Left renal pelvis (tissue), 4 donors: ENCODE results near the gene DSTYK. TPM values are rescaled to one million over a fixed set of nuclear protein-coding genes. Genes with fewer than 3 reads are reported as not detected.
"Not testable (repeated sequence)": the region's sequence is repeated elsewhere in the genome, so short reads cannot be mapped to it uniquely, and the experiment has no call there.

Source experiments
- DNase-seq, 4 donors: peaks; one replicate each; pipeline ENCODE4 v3.0.0-alpha.2; 2013; ENCODE audit warnings: low read depth in 4 of 4, low spot score in 3 of 4
- polyA plus RNA-seq, 4 donors: library from polyadenylated mRNA; unstranded; fragments of 120-200 nt; gene quantifications; one replicate each; pipeline ENCODE4 v1.2.1, GENCODE V29; 2013; ENCODE audit not compliant: insufficient read length in 4 of 4

Gene DSTYK
- polyA plus RNA-seq, 4 donors = 16.4 to 20.4 (median 17.5) TPM

- no peak for DNase-seq
Measured at GRCh38 chr1:205183676-205184335, 27.7 kb downstream of the DSTYK start.

- no peak for DNase-seq
Measured at GRCh38 chr1:205182930-205183329, 28.6 kb downstream of the DSTYK start.

- DNase-seq = not testable (repeated sequence)
Measured at GRCh38 chr1:205180331-205180730, 31.2 kb downstream of the DSTYK start.

DNA sequence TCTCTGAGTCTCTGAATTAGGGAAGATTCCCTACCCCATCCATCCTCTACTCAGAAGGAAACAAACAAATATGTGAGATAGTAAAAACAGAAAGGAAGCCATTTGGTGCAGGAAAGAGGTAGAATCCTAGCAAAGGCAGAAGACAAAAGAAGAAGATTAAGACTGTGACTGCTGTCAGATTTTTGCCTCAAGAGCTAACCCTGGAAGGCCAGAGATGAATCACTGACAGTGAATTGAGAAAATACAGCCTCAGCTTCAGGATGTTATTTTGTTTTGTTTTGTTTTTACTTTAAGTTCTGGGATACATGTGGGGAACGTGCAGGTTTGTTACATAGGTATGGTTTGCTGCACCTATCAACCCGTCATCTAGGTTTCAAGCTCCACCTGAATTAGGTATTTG, 31.7 kb downstream of the DSTYK start:
- no peak for DNase-seq

DNA sequence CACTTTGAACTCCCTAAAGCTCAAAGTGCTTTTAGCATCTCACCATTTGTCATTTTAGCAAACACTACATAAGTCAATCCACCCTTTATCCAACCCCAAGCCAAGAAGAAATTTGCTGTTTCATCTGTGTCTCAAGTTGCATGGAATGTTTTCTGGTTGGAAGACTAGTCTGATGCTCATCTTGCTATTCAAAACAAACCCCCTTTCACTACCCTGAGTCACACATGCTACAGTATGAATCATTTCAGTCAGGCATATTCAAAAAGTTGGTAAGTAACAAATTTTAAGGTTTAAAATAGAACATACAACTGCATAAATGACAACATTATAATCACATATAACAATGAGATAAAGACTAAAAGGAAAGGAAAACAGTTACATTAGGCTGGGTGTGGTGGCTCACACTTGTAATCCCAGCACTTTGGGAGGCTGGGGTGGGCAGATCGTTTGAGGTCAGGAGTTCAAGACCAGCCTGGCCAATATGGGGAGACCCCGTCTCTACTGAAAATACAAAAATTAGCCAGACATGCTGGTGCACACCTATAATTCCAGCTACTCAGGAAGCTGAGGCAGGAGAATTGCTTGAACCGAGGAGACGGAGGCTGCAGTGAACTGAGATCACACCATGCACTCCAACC, 38.7 kb downstream of the DSTYK start:
- DNase-seq = no peak

DNA sequence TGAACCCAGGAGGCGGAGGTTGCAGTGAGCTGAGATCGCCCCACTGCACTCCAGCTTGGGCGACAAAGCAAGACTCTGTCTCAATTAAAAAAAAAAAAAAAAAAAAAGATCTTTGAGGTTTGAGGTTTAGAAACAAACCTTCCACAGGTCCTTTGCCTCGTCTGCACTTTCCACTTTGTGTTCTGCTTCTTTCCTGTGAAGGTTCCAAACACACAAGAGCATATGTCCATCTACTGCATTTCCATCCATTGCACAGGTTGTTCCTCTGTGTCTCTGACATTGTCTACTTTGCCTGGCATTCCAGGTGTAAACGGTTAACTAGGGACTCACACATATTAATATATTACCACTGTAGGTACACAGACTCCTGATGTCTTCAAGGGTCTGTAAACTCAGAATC, 40.1 kb downstream of the DSTYK start:
- DNase-seq = no peak

DNA sequence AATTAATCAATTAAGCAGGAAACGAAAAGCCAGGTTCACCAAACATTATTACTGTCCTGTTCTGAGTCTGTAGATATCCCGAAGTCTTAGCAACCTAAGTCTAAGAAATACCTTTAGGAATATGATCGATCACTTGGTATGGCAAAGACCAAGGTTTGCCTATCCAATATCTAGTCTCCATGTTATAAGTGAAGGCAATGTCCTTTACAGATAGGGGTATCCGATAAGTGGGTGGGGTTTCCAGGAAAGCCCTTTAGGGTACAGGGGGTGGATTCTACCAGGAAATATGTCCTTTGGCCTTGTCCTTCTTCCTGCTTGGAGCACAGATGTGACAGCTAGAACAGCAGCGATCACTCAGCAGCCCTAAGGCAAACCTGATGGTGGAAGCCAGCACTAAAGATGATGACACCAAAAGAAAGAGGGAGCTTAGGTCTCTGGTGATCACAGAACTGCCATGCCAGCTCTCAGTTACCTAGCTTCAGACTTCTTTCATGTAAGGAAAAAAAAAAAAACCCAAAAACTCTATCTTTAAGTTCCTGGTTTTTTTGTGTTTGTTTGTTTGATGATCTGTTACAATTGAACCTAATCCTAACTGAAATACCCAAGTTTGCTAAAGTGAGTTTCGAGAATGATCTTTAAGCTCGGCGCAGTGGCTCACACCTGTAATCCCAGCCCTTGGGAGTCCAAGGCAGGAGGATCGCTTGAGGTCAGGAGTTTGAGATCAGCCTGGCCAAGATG, 40.8 kb downstream of the DSTYK start:
- no peak for DNase-seq

DNA sequence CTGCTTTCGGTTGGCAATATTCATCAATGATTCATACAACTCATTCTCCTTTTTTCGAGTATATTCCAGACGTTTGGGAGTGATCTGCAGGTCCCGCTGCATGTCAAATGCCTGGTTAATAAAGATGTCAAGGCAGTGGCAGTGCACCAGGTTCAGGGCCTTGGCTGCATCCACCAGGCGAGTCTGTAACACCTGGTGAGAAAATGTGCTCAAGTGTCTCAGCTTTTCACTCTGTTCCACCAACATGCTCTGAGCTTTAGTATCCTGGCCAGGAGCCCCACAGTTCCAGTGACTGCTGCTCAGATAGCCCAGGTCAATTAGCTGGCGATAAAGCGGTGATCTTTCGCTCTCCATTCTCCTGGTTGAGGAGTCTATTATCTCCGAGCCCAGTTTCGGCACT, 42.3 kb downstream of the DSTYK start:
- DNase-seq = no peak

DNA sequence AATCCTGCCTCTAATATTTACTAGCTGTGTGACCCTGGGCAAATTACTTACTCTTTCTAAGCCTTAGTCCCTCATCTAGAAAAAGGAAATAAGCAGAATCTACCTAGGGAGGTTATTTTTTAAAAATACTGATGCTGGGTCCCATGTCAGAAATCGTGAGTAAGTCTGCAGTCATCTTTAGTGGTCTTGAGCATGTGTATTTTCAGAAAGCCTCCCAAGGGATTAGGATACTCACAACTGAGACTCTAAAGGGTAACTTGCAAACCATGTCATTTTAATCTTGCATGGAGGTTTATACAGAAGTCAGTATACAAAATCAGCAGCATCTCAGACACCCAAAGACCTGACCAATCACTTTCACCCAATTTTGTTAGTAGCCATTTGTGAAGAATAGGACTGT, 43.2 kb downstream of the DSTYK start:
- no peak for DNase-seq

- no peak for DNase-seq
Measured at GRCh38 chr1:205162301-205162700, 49.2 kb downstream of the DSTYK start.

GRCh38 chr1:205161076-205161475, 50.4 kb downstream of the DSTYK start:
- no peak for DNase-seq

DNA sequence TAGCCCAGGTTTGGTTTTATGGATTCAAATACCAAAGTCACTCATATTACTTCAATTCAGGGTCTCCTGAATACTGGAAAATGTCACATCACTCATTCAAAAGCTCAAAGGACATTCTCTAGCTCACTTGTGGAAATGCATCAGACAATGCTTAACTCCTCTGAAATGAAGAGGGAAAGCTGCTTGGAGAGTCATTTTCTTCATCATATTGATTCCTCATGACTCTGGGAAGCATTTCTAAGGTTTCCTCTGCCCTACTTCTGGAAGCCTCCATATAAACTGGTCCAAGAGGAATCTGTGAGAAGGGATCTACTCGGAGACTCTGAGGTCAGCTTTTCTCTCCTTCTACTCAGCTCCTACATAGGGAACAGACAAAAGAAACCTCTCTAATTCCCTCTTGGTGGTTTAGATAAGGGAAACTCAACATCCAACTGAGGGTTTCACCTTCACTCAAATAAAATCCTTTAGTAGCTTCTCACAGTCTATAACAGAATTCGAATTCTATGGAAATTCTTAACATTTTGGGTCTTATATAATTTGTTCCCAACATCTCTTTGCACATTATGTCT, 53.4 kb downstream of the DSTYK start:
- no peak for DNase-seq

GRCh38 chr1:205155665-205156377, 55.7 kb downstream of the DSTYK start:
- DNase-seq = not testable (repeated sequence)

DNA sequence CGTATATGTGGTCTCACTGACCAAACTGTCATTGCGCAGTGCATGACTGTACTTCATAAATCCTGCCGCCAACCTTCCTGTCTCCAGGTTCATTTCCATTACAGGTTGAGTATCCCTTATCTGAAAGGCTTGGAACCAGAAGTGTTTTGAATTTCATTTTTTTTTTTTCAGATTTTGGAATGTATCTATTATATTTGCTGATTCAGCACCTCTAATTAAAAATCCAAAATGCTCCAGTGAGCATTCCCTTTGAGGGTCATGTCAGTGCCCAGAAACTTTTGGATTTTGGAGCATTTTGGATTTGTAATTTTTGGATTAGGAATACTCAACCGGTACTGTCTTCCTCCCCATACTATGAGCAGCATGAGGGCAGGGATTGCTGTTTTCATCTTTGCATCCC, 59.0 kb downstream of the DSTYK start:
- no peak for DNase-seq

DNA sequence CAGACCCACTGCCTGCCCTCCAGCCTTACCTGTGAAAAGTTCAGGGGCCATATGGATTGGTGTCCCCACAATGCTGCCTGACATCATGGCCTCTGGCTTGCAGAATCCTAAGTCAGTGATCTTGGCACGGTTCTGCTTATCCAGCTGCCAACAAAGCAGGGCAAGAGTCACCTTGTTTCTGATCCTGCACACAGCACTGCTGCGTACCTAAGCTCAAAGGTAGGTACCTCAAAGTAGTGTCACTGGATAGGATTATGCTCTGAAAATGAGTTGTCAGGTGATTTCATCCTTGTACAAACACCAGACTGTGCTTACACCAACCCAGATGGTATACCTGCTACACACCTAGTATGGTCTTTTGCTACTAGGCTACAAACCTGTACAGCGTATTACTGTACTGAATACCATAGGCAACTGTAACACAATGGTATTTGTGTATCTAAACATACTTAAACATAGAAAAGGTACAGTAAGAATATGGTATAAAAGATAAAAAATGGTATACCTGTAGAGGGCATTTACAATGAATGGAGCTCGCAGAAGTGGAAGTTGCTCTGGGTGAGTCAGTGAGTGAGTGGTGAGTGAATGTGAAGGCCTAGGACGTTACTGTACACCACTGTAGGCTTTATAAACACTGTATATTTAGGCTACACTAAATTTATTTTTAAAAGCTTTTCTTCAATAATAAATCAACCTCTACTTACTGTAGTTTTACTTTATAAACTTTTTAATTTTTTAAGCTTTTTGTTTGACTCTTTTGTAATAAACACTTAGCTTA, 60.7 kb downstream of the DSTYK start:
- DNase-seq = no peak

GRCh38 chr1:205147191-205147835, 64.2 kb downstream of the DSTYK start:
- DNase-seq = no peak

DNA sequence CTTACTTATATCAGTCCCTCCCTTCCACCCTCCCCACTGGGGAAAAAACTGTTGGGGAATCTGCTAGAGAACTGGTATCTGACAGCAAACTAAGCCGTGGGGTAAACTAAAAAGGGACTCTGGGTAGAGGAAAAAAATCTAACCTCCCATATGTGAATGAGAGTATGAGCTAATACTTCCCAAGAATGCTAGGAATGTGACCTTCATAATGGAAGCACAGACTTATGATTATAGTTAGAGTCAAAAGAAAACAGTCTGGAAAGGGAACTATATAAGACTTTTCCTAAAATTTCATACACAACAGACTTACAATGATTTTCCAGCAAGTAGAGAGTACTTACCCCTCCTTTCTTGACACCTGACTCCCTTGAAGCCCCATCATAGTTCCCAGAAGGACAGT, 66.8 kb downstream of the DSTYK start:
- DNase-seq = no peak

GRCh38 chr1:205144046-205144720, 67.3 kb downstream of the DSTYK start:
- DNase-seq = no peak

DNA sequence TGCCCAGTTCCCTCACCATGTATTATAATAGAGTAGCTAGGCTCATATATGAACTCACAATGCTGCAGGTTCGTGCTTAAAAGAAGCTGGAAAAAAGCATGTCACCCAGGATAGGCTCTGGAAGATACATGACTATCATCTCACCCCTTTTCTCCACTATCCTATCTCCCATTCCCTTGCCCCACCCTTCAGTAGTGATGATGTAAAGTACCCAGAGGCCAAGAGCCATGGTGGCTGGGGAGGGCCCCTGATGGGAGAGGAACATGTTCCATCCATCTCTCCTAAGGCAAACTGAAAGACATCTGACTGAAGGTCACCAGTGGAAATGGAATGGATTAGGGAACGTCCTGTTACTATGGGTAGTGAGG, 69.4 kb downstream of the DSTYK start:
- no peak for DNase-seq
